ENCODE measurements around the gene PARP16.
"Not testable (repeated sequence)": the region's sequence is repeated elsewhere in the genome, so short reads cannot be mapped to it uniquely, and the experiment has no call there.

Gene PARP16

DNA sequence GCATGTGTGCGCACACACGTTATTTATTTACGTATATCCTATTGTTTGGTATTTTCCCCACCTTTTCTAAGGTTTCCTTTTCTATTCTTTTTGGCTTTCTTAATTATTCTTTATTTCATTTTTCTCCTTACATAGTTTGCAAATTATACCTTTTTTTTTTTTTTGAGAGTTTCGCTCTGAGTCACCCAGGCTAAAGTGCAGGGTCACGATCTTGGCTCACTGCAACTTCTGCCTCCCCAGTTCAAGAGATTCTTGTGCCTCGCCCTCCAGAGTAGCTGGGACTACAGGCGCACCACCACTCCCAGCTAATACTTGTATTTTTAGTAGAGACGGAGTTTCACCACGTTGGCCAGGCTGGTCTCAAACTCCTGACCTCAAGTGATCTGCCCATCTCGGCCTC lies 55.4 kb downstream of the PARP16 start:
- TF ChIP-seq CTCF (IDR thresholded peaks at IDR 0.05; ENCODE audit: low read depth, low read length), result no peak
- DNase-seq (ENCODE audit: extremely low read depth, low read depth), result no peak

DNA sequence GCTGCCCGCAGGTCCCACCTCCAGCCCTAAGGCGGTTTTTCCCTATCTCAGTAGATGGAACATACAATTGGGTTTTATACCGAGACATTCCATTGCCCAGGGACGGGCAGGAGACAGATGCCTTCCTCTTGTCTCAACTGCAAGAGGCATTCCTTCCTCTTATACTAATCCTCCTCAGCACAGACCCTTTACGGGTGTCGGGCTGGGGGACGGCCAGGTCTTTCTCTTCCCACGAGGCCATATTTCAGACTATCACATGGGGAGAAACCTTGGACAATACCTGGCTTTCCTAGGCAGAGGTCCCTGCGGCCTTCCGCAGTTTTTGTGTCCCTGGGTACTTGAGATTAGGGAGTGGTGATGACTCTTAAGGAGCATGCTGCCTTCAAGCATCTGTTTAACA lies 59.8 kb downstream of the PARP16 start:
- not testable (repeated sequence) for DNase-seq (ENCODE audit: extremely low read depth, low read depth)

DNA sequence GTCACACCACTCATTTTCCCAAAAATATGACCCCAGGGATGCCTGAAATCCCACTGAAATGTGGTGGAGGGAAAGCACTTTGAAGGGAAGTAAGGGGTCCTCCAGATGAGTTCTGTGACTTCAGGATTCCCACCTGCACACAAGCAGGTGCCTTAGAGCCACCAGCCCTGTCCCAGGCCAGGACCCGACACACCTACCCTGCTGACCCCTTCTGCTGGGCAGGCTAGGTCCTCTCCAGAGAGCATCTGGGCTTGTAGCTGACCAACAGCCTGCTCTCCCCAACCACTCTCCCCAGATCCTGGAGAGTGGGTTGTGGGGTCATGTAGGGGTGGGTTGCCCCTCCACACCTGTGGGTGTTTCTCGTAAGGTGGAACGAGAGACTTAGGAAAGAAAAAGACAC lies 60.5 kb downstream of the PARP16 start:
- no peak for TF ChIP-seq CTCF (IDR thresholded peaks at IDR 0.05; ENCODE audit: low read depth, low read length)

GRCh38 chr15:65223996-65224395 lies 62.7 kb downstream of the PARP16 start:
- DNase-seq (ENCODE audit: extremely low read depth, low read depth), result no peak
- no peak for TF ChIP-seq CTCF (IDR thresholded peaks at IDR 0.05; ENCODE audit: low read depth, low read length)

More for the DNA sequence above, 60.5 kb downstream of the PARP16 start:
- DNase-seq (ENCODE audit: extremely low read depth, low read depth), result no peak

- no peak for TF ChIP-seq CTCF (IDR thresholded peaks at IDR 0.05; ENCODE audit: low read depth, low read length)
- no peak for DNase-seq (ENCODE audit: extremely low read depth, low read depth)
Observed at GRCh38 chr15:65222891-65223290, 63.8 kb downstream of the PARP16 start.

DNA sequence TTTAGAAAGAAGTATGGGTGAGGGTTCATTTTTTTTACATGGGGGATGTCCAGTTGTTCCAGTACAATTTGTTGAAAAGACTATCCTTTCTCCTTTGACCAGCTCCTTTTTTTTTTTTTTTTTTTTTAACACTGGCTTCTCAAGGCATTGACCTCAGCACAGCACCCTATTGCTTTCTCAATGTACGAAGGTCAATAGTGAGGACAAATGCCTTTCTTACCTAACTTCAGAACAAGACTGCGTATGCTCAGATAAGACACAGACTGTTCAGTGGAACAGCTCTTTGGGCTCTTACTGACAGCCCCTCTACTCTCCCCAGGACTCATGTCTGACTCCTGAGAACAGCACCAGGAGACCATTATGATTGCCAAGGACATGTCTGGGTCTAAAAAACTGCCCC lies 65.0 kb downstream of the PARP16 start:
- TF ChIP-seq CTCF (IDR thresholded peaks at IDR 0.05; ENCODE audit: low read depth, low read length), result no peak
- no peak for DNase-seq (ENCODE audit: extremely low read depth, low read depth)

- TF ChIP-seq CTCF (IDR thresholded peaks at IDR 0.05; ENCODE audit: low read depth, low read length), result no peak
- no peak for DNase-seq (ENCODE audit: extremely low read depth, low read depth)
Observed at GRCh38 chr15:65219137-65219536, 67.5 kb downstream of the PARP16 start.
